K562 (cell line): ENCODE results near the gene STUB1. TPM values are rescaled to one million over a fixed set of nuclear protein-coding genes. Genes with fewer than 3 reads are reported as not detected.

Experiments used
- BACH1 ChIP-seq: fragments of 200-800 bp; sonication (Bioruptor generic); IDR thresholded peaks from 2 replicates; pipeline ENCODE4 v1.6.1; 2016; ENCODE audit warnings: missing genetic modification characterization, missing compliant biosample characterization
- HOMEZ ChIP-seq: fragments of 250-450 bp; sonication (Bioruptor Pico); IDR thresholded peaks from 2 replicates; pipeline ENCODE4 v1.4.0; 2020; ENCODE audit warnings: mild to moderate bottlenecking, moderate library complexity
- ILK ChIP-seq: fragments of 450-650 bp; IDR thresholded peaks from 2 replicates; pipeline ENCODE4 v1.6.1; 2016; ENCODE audit warnings: missing genetic modification characterization, low read depth, mild to moderate bottlenecking, missing compliant biosample characterization, moderate library complexity, borderline replicate concordance
- LCOR ChIP-seq: sonication (generic); formaldehyde crosslinking; IDR thresholded peaks from 2 replicates; pipeline ENCODE4 v1.8.0; 2022; ENCODE audit warnings: mild to moderate bottlenecking, missing genetic modification reagents
- NONO ChIP-seq, 2 experiments: fragments of 200-400 bp in 1 of 2; fragments of 450-650 bp in 1 of 2; formaldehyde crosslinking in 1 of 2; IDR thresholded peaks; 2 replicates each; pipeline ENCODE4 v1.6.1; 2017; ENCODE audit warnings: low read depth in 2 of 2, mild to moderate bottlenecking in 2 of 2, moderate library complexity in 2 of 2, low read length in 1 of 2
- NR1H2 ChIP-seq: sonication (generic); formaldehyde crosslinking; IDR thresholded peaks from 2 replicates; pipeline ENCODE4 v1.4.0; 2020; ENCODE audit warnings: mild to moderate bottlenecking, missing genetic modification reagents
- SAFB ChIP-seq: fragments of 200-400 bp; formaldehyde crosslinking; IDR thresholded peaks from 2 replicates; pipeline ENCODE4 v1.6.1; 2017; ENCODE audit warnings: low read depth, low read length, borderline replicate concordance
- SMAD1 ChIP-seq: fragments of 150-350 bp; IDR thresholded peaks from 2 replicates; pipeline ENCODE4 v1.6.1; 2014; ENCODE audit warnings: low read length, low read depth; ENCODE audit not compliant: partially characterized antibody
- SP2 ChIP-seq: IDR thresholded peaks from 2 replicates; pipeline ENCODE4 v1.6.1; 2011; ENCODE audit warnings: mild to moderate bottlenecking, low read depth, low read length, moderate library complexity; ENCODE audit not compliant: poor library complexity, severe bottlenecking; ENCODE audit errors: extremely low read depth
- SUPT5H ChIP-seq: fragments of 450-650 bp; IDR thresholded peaks from 2 replicates; pipeline ENCODE4 v1.6.1; 2016
- THRA ChIP-seq: fragments of 450-650 bp; IDR thresholded peaks from 2 replicates; pipeline ENCODE4 v1.6.1; 2017; ENCODE audit warnings: mild to moderate bottlenecking, moderate library complexity
- U2AF1 ChIP-seq: fragments of 200-400 bp; formaldehyde crosslinking; optimal IDR thresholded peaks from 2 replicates; pipeline ENCODE3; 2017; ENCODE audit warnings: mild to moderate bottlenecking, low read depth, low read length, moderate library complexity
- ZNF165 ChIP-seq: fragments of 250-450 bp; sonication (Bioruptor Pico); IDR thresholded peaks from 2 replicates; pipeline ENCODE4 v1.4.0; 2020; ENCODE audit warnings: borderline replicate concordance
- ZNF318 ChIP-seq, 2 experiments: fragments of 450-650 bp; IDR thresholded peaks; 2 replicates each; pipeline ENCODE4 v1.6.1; 2016; ENCODE audit warnings: mild to moderate bottlenecking in 2 of 2, borderline replicate concordance in 1 of 2, low read depth in 1 of 2, moderate library complexity in 1 of 2
- ZNF324 ChIP-seq: fragments of 250-450 bp; sonication (Bioruptor Pico); IDR thresholded peaks from 2 replicates; pipeline ENCODE4 v1.4.0; 2020; ENCODE audit warnings: mild to moderate bottlenecking
- polyA plus RNA-seq, 8 experiments: library from polyadenylated mRNA; depleted of rRNA in 4 of 8; stranded (reverse) in 5 of 8; unstranded in 3 of 8; fragments of >200 nt; fragmentation: Nextera tagmentation in 2 of 8; fragmentation: Illumina TruSeq in 1 of 8; extraction: Ambion mirVana in 2 of 8; extraction: Trizol in 1 of 8; gene quantifications; 2 replicates each; pipeline versions ENCODE4 v1.2.1 to v1.2.3, GENCODE V29; 2011 to 2014; ENCODE audit warnings: inconsistent platforms in 1 of 8, missing spikeins in 1 of 8
- total RNA-seq, 7 experiments: library from RNA; depleted of rRNA in 6 of 7; stranded (reverse); fragments of >200 nt in 6 of 7; fragmentation: Illumina TruSeq in 2 of 7; extraction: Trizol in 2 of 7; gene quantifications; 2 replicates each; pipeline versions ENCODE4 v1.2.1 to v1.2.3, GENCODE V29; 2011 to 2021; ENCODE audit warnings: low replicate concordance in 1 of 7

The STUB1 gene
- total and polyA plus RNA-seq, 9 of the 15 experiments (the other 6 are each of a cell fraction or from before 2014, with no cell fraction given): 10.6 to 251 (median 152) TPM

- TF ChIP-seq HOMEZ (CRISPR knock-in tag) (no peak), SAFB (peak; percentile 51), LCOR (CRISPR knock-in tag) (no peak; the same call in 1 of the 2 replicates), NONO (IDR thresholded peaks at IDR 0.05; ENCODE audit: low read depth in 2 of 2, low read length in 1 of 2) (no peak), SMAD1 (no peak), SUPT5H (peak; percentile 54; the same call in 1 of the 2 replicates), ZNF165 (CRISPR knock-in tag) (no peak), ZNF318 (IDR thresholded peaks at IDR 0.05; ENCODE audit: borderline replicate concordance in 1 of 2, low read depth in 1 of 2) (no peak), ILK (tag) (no peak), U2AF1 (peak; percentile 81), SP2 (no peak), THRA (no peak), BACH1 (tag) (no peak), ZNF324 (CRISPR knock-in tag) (no peak), NR1H2 (CRISPR knock-in tag) (no peak)
Measured at GRCh38 chr16:695355-696089, 15.3 kb downstream of the STUB1 start (continued).
